HG03139 (cell line): ENCODE measurements around the gene RICTOR.

Source experiments
- ATAC-seq: cut with Tn5 transposase; IDR thresholded peaks from one replicate; pipeline ENCODE4 v1.9.1; 2021; ENCODE audit not compliant: unreplicated experiment

Gene RICTOR

DNA sequence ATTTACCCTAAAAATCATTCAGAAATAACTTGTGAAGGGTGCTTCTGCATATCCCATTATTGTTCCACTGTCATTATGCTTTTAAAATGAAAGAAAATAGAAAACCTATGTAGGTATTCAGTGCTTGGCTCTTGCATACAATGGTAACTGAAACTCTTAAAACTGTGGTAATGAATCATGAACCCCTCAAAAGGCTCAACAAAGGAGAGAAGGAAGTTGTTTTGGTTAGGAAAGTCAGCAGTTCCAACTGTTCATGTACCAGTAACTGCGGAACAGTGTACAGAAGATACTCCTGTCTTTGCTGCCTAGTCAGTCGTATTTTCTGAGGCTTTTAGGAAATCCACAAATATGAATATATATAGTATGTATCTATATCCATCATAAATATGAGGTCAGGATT lies 132.3 kb downstream of the RICTOR start:
- ATAC-seq, result no peak

DNA sequence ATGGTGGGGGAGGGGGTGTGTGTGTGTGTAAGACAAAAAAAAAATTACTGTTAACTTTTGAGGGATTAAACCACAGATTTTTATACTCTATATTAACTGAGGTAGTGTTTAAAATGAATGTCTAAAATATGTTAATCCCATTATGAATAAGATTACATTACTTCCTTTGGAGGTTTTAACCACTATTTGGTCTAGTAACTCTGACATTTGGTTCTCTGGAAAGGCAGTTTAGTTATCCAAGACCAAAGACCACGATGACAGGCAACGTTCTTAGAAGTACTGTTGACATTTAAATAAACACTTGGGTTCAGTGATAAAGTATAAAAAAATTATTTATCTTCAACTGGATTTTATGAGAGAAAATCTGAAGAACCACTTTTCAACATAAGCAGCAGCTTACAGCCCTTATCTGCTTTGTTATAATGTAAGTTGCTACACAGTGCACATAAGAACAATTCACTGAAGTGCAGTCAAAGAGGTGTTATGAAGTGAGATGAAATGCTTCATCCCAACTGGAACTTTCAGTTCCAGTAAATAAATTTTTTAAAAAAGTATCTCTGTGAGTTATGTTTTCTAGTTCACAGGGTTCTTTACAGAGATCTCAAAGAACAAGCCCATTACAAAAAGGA lies 133.9 kb downstream of the RICTOR start:
- ATAC-seq, result no peak

DNA sequence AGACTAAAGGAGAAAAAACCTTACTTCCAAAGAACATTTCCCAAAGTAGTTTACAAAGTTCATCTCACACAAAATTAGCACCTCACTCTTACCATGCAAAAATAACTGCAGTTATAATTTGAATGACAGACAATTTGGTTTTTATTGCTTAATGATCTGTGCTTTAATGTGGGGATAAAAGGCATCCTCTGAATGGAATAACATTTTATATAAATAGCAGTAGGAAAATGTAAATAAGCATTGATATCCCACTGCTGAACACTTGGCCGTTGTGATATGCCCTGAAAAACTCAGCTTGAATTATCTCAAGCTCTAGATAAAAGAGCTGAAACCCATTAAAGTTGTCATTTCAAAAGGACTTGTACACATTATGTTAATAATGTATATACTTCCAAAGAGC lies 135.2 kb downstream of the RICTOR start:
- no peak for ATAC-seq

GRCh38 chr5:38938424-38938823 lies 135.8 kb downstream of the RICTOR start:
- ATAC-seq, result no peak

DNA sequence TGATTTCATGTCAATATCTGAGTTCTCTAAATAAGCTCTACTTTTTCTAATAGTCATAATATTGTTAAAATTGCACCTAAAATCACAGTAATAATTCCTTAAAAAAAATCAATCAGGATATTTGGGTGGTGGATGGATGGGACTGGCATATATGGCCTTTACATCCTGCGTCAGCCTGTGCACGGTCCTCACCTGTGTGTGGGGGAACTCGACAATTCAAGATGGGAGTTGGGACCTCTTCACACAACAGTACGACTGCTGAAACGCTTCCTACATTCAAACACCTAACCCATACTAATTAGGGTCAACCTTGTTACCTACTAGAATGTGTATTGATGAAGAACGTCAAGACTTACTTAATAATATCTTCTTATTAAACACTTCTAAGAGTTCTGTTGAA lies 137.9 kb downstream of the RICTOR start:
- ATAC-seq, result no peak

GRCh38 chr5:38935437-38935836 lies 138.8 kb downstream of the RICTOR start:
- no peak for ATAC-seq

- no peak for ATAC-seq
These were observed 141.3 kb downstream of the RICTOR start for GRCh38 chr5:38932854-38933408.

GRCh38 chr5:38931731-38932130 lies 142.5 kb downstream of the RICTOR start:
- ATAC-seq, result no peak

- no peak for ATAC-seq
These were observed 144.4 kb downstream of the RICTOR start for GRCh38 chr5:38929838-38930237.

GRCh38 chr5:38927470-38927869 lies 146.7 kb downstream of the RICTOR start:
- ATAC-seq, result no peak

DNA sequence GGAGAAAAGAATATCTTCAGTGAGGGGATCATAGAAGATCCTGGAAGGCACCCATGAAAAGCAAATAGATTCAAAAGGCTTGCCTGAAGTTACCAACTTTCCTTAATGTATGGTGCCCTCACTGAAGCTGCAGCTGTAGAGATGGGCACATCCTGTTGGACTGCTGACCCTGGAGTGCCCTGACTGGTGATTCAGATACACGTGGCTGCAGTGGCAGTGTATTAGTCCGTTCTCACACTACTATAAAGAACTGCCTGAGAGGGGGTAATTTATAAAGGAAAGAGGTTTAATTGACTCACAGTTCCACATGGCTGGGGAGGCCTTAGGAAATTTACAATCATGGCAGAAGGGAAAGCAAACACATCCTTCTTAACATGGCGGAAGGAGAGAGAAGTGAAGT lies 148.1 kb downstream of the RICTOR start:
- ATAC-seq, result no peak

DNA sequence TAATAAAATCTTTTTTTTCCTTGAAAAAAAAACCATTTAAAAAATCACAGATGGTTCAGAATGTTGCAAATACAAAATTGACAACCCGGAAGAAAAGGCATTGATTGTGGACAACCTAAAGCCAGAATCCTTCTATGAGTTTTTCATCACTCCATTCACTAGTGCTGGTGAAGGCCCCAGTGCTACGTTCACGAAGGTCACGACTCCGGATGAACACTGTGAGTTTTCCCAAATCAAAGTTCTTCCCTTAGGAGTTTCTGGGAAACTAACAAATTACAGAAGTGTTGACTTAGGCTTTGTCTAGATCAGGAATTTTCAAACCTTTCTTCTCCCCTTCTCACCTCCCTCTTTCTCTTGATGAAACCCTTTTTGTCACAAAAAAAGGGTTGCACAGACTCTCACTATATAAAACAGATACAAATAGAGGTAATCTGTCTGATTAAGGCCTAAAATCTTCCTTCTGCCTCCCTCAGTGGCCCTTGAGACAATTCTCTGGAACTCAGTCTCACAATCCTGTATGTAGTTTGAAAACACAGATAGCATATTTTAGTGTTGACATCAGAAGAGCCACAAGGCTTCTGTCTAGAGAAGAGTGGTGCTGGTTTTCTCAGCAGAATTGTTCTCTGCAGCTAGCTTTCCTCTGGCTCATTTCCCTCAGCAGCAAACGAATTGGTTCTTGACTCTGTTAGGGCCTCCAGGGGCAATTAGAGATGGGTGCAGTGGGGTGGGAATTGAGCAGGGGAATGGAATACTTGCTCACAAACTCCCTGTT lies 148.9 kb downstream of the RICTOR start:
- no peak for ATAC-seq

DNA sequence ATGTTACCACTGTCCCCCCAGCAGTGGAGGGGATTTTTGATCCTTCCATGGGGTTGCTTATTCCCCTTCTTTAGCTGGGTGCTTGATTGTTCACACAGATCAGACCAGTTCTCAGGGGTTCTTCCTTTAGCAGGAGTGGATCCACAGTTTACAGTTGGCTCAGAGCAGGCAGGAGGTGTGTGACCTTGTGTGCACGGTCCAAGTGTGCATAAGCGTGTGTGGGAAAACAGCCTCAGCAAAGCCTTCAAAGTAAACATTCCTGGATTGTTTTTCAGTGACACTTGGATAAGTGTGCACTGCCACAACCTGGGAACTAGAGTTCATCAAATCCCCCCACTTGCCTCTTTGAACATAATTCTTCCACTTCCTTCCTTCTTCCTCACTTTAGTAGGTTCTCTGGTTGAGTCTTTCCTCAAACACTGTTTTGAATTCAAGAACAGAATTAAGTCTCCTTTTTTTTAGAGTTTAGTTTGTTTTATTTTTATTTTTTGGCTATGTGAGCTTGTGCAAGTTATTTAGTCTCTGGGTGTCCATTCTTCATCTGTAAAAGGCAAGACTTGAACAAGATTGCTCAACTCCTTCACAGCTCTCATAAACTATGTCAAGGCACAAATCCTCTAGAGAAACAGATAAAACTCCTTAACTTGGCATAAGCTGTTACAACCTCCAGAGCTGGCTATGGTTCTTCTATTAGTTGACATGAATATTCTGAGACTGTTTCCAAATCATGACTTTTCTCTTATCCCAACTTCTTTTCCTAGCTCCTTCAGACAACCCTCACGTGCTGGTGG lies 150.3 kb downstream of the RICTOR start:
- ATAC-seq, result no peak

GRCh38 chr5:38922199-38922598 lies 152.0 kb downstream of the RICTOR start:
- no peak for ATAC-seq

DNA sequence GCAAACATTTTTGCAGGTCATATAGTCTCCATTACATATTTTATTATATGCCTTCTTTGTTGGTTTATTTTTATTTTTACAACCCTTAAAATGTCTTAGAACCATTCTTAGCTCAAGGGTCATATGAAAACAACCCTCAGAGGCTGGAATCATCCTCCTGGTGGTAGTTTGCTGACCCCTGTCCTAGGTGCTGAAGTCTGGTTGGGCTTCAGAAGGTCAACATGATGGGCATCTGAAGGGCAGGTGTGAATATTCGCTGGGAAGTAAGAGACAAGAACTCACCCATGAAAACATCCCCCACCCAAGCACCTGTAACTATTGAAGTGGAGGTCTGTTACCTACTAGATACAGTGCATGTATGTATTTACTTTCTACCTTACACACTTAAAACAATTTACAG lies 153.0 kb downstream of the RICTOR start:
- ATAC-seq, result no peak

- no peak for ATAC-seq
These were observed 157.4 kb downstream of the RICTOR start for GRCh38 chr5:38916802-38917201.

GRCh38 chr5:38913714-38914113 lies 160.5 kb downstream of the RICTOR start:
- no peak for ATAC-seq

- ATAC-seq, result no peak
These were observed 162.3 kb downstream of the RICTOR start for GRCh38 chr5:38911933-38912332.

DNA sequence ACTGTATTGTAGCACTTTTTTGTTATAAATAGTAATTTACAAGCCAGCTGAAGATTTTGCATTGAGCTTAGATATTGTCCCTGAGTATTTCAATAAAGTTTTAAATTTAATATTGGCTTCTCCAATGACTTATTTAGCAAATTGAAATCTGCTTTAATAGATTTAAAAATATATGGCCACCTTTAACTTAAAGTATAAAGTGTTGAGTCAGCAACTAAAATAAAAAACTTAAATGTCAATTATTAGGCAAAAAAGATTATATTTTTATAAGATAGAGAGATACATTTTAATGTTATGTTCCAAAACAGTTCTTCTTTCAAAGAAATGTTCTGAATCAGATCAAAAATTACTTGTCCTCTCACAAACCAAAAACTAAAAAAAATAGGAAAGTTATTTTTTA lies 167.7 kb downstream of the RICTOR start:
- no peak for ATAC-seq

- no peak for ATAC-seq
These were observed 168.7 kb downstream of the RICTOR start for GRCh38 chr5:38905516-38905915.

- no peak for ATAC-seq
These were observed 174.3 kb downstream of the RICTOR start for GRCh38 chr5:38899936-38900335.

- ATAC-seq, result no peak
These were observed 177.4 kb downstream of the RICTOR start for GRCh38 chr5:38896760-38897159.
